Lower leg skin (tissue), 3 donors: Measurements from ENCODE around the gene SMAP2.

Experiments
- POLR2A ChIP-seq, 2 donors: fragments of 450-650 bp; IDR thresholded peaks; one replicate each; pipeline ENCODE4 v1.6.1; 2016 to 2017; ENCODE audit warnings: antibody characterized with exemption in 2 of 2, mild to moderate bottlenecking in 1 of 2, moderate library complexity in 1 of 2
- TF ChIP-seq, protein P1 (sequence below), 3 donors: fragments of 450-650 bp; IDR thresholded peaks; one replicate each; pipeline ENCODE4 v1.5.1; 2016; ENCODE audit warnings: antibody characterized with exemption in 3 of 3, mild to moderate bottlenecking in 3 of 3, moderate library complexity in 2 of 3

DNA sequence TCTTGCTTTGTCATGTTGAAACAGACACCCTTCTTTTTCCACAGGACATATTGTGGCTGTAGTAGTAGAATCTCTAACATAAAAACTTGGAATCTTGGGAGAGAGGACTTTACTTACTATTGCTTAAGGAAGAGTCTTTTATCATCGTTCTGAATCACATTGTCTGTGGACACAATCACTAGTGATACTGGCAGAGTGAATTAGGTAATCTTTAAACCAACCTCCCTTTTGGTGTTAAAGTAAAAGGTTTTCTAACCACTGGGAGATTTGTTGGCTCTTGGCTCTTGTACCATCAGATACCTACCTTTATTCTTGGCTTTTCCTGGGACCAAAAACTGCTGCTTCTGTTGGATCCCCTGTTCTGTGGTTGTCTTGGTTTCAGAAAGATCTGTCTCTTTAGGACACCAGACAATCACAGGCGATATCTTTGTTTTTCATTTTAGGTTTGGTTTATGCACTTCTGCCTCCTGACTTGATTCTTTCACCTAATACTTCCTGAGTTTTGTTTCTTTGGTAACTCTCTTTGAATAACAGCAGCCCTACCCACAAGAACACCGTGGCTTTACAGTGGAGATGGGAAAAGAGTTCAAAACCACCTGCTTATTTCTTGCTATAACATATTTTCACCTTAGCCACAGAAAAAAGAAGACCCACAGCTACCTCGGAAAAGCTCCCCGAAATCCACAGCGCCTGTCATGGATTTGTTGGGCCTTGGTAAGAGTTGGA lies 40.2 kb downstream of the SMAP2 start:
- TF ChIP-seq POLR2A (IDR thresholded peaks at IDR 0.05): no peak
- TF ChIP-seq, protein P1, sequence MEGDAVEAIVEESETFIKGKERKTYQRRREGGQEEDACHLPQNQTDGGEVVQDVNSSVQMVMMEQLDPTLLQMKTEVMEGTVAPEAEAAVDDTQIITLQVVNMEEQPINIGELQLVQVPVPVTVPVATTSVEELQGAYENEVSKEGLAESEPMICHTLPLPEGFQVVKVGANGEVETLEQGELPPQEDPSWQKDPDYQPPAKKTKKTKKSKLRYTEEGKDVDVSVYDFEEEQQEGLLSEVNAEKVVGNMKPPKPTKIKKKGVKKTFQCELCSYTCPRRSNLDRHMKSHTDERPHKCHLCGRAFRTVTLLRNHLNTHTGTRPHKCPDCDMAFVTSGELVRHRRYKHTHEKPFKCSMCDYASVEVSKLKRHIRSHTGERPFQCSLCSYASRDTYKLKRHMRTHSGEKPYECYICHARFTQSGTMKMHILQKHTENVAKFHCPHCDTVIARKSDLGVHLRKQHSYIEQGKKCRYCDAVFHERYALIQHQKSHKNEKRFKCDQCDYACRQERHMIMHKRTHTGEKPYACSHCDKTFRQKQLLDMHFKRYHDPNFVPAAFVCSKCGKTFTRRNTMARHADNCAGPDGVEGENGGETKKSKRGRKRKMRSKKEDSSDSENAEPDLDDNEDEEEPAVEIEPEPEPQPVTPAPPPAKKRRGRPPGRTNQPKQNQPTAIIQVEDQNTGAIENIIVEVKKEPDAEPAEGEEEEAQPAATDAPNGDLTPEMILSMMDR (IDR thresholded peaks at IDR 0.05): no peak
